SK-N-SH (cell line): ENCODE results near the gene EIF1. TPM values are rescaled to one million over a fixed set of nuclear protein-coding genes. Genes with fewer than 3 reads are reported as not detected.
A peak's percentile ranks its signal among the peaks of the same experiment; 100 is the strongest.

Source experiments
- CTCF ChIA-PET: fragments of 300-600, 350-600 bp; formaldehyde crosslinking; extraction: SDS; loops from one replicate; lab custom pipeline; 2021; lab: Yijun Ruan, JAX
- POLR2A ChIA-PET: fragments of 350-600 bp; sonication (Branson Sonifier 250); formaldehyde crosslinking; extraction: SDS; loops from one replicate; lab custom pipeline; 2020; ENCODE audit warnings: antibody characterized with exemption, inconsistent platforms; lab: Yijun Ruan, JAX
- DNase-seq: peaks from one replicate; pipeline ENCODE4 v3.0.0; 2012
- H2AFZ ChIP-seq: fragments of 200-600 bp; sonication (generic); 2 replicates; pipeline ENCODE4 v1.8.1; 2016; ENCODE audit warnings: antibody characterized with exemption, mild to moderate bottlenecking, low read depth
- H3F3A ChIP-seq: fragments of 200-600 bp; sonication (generic); replicated peaks from 2 replicates; pipeline ENCODE3; 2016; ENCODE audit warnings: antibody characterized with exemption, mild to moderate bottlenecking; ENCODE audit not compliant: insufficient read depth
- H3K27ac ChIP-seq, 2 experiments: fragments of 200-500 bp in 1 of 2; fragments of 200-600 bp in 1 of 2; sonication (Bioruptor generic) in 1 of 2; sonication (generic), shearing (Covaris generic) in 1 of 2; 2 replicates each; pipeline versions ENCODE4 v1.5.1 to v1.6.1; 2014 to 2016; ENCODE audit warnings: low read depth in 2 of 2, inconsistent platforms in 1 of 2, low read length in 1 of 2, mild to moderate bottlenecking in 1 of 2, mixed read lengths in 1 of 2
- H3K27me3 ChIP-seq: fragments of 200-600 bp; sonication (generic), shearing (Covaris generic); 2 replicates; pipeline ENCODE4 v1.6.1; 2016; ENCODE audit warnings: mixed run types; ENCODE audit not compliant: insufficient read depth
- H3K36me3 ChIP-seq, 2 experiments: fragments of 200-500 bp in 1 of 2; fragments of 200-600 bp in 1 of 2; sonication (Bioruptor generic) in 1 of 2; sonication (generic) in 1 of 2; replicated peaks in 1 of 2; 2 replicates each; pipeline versions ENCODE3 to v1.5.1; 2014 to 2016; ENCODE audit warnings: low read length in 1 of 2, mild to moderate bottlenecking in 1 of 2; ENCODE audit not compliant: insufficient read depth in 2 of 2, control insufficient read depth in 1 of 2
- H3K4me1 ChIP-seq, 2 experiments: fragments of 200-500 bp in 1 of 2; fragments of 200-600 bp in 1 of 2; sonication (Bioruptor generic) in 1 of 2; sonication (generic), shearing (Covaris generic) in 1 of 2; 2 replicates each; pipeline versions ENCODE4 v1.5.1 to v1.6.1; 2014 to 2016; ENCODE audit warnings: low read depth in 1 of 2, low read length in 1 of 2, mixed run types in 1 of 2; ENCODE audit not compliant: insufficient read depth in 2 of 2, control insufficient read depth in 1 of 2
- H3K4me2 ChIP-seq: fragments of 200-600 bp; sonication (generic), shearing (Covaris generic); 2 replicates; pipeline ENCODE4 v1.6.1; 2017; ENCODE audit warnings: mixed run types
- H3K4me3 ChIP-seq, 2 experiments: fragments of 200-500 bp in 1 of 2; fragments of 200-600 bp in 1 of 2; sonication (Bioruptor generic) in 1 of 2; sonication (generic), shearing (Covaris generic) in 1 of 2; 2 replicates each; pipeline versions ENCODE4 v1.5.1 to v1.8.1; 2014 to 2016; ENCODE audit warnings: low read depth in 2 of 2, inconsistent platforms in 1 of 2, low read length in 1 of 2, mild to moderate bottlenecking in 1 of 2, mixed read lengths in 1 of 2, moderate library complexity in 1 of 2
- H3K79me2 ChIP-seq: fragments of 200-600 bp; sonication (generic); 2 replicates; pipeline ENCODE4 v1.8.1; 2017; ENCODE audit warnings: mild to moderate bottlenecking; ENCODE audit not compliant: insufficient read depth
- H3K9ac ChIP-seq: fragments of 200-600 bp; sonication (generic); 2 replicates; pipeline ENCODE4 v1.6.1; 2017; ENCODE audit warnings: mixed run types
- H3K9me2 ChIP-seq: fragments of 200-600 bp; sonication (generic); 2 replicates; pipeline ENCODE4 v1.6.1; 2017; ENCODE audit warnings: mixed run types
- H3K9me3 ChIP-seq: fragments of 200-600 bp; sonication (generic); 2 replicates; pipeline ENCODE4 v1.6.1; 2017; ENCODE audit warnings: mixed run types, mild to moderate bottlenecking, moderate library complexity
- H4K20me1 ChIP-seq: fragments of 200-600 bp; sonication (generic); 2 replicates; pipeline ENCODE4 v1.6.1; 2017; ENCODE audit warnings: mild to moderate bottlenecking, mixed run types; ENCODE audit not compliant: insufficient read depth
- CHD2 ChIP-seq: fragments of 150-350 bp; IDR thresholded peaks from 2 replicates; pipeline ENCODE4 v1.6.1; 2018; ENCODE audit warnings: low read length; ENCODE audit not compliant: partially characterized antibody
- CTCF ChIP-seq: fragments of 200-600 bp; sonication (generic); IDR thresholded peaks from 2 replicates; pipeline ENCODE4 v1.6.1; 2017; ENCODE audit warnings: antibody characterized with exemption, mild to moderate bottlenecking, moderate library complexity
- EP300 ChIP-seq, 2 experiments: IDR thresholded peaks; 2 replicates each; pipeline versions ENCODE4 v1.4.0 to v1.6.1; 2012; ENCODE audit warnings: borderline replicate concordance in 1 of 2, low read depth in 1 of 2, low read length in 1 of 2
- FOXJ3 ChIP-seq: sonication (generic); formaldehyde crosslinking; IDR thresholded peaks from 2 replicates; pipeline ENCODE4 v1.5.1; 2020; ENCODE audit warnings: mild to moderate bottlenecking, missing genetic modification reagents
- GABPA ChIP-seq: IDR thresholded peaks from 2 replicates; pipeline ENCODE4 v1.4.0; 2012; ENCODE audit warnings: low read depth, mild to moderate bottlenecking
- MAX ChIP-seq: IDR thresholded peaks from 2 replicates; pipeline ENCODE4 v1.4.0; 2012; ENCODE audit warnings: low read depth
- MEF2A ChIP-seq: IDR thresholded peaks from 2 replicates; pipeline ENCODE4 v1.4.0; 2012; ENCODE audit warnings: low read depth, borderline replicate concordance
- MXI1 ChIP-seq: IDR thresholded peaks from 2 replicates; pipeline ENCODE4 v1.6.1; 2012; ENCODE audit warnings: mild to moderate bottlenecking, low read depth, low read length, improper control_type of control experiment
- NFIC ChIP-seq: IDR thresholded peaks from 2 replicates; pipeline ENCODE4 v1.4.0; 2012; ENCODE audit warnings: borderline replicate concordance
- NRF1 ChIP-seq: IDR thresholded peaks from 2 replicates; pipeline ENCODE4 v1.6.1; 2012; ENCODE audit warnings: low read depth, mild to moderate bottlenecking, low read length
- POLR2AphosphoS5 ChIP-seq: IDR thresholded peaks from 2 replicates; pipeline ENCODE4 v1.6.1; 2012; ENCODE audit warnings: low read depth, low read length
- RFX5 ChIP-seq: IDR thresholded peaks from 2 replicates; pipeline ENCODE4 v1.6.1; 2012; ENCODE audit warnings: mild to moderate bottlenecking, improper control_type of control experiment, low read length
- SMC3 ChIP-seq: IDR thresholded peaks from 2 replicates; pipeline ENCODE4 v1.6.1; 2012; ENCODE audit warnings: low read depth, low read length, improper control_type of control experiment
- TCF12 ChIP-seq: IDR thresholded peaks from 2 replicates; pipeline ENCODE4 v1.4.0; 2012
- USF1 ChIP-seq: IDR thresholded peaks from 2 replicates; pipeline ENCODE4 v1.4.0; 2012; ENCODE audit warnings: low read depth, borderline replicate concordance
- USF2 ChIP-seq: fragments of 150-350 bp; IDR thresholded peaks from 2 replicates; pipeline ENCODE4 v1.6.1; 2017; ENCODE audit warnings: antibody characterized with exemption, low read length, low read depth, borderline replicate concordance
- WGBS: methylation state at CpG from one replicate; pipeline ENCODE4 v1.1.6; 2017; ENCODE audit warnings: low lambda C conversion rate; 5-methylcytosine and 5-hydroxymethylcytosine counted together
- polyA plus RNA-seq, 3 experiments: library from polyadenylated mRNA; depleted of rRNA; stranded (reverse); fragments of >200 nt; gene quantifications; 2 replicates each; pipeline ENCODE4 v1.2.3, GENCODE V29; 2012

Gene EIF1
- polyA plus RNA-seq, 1 of the 3 experiments (the other 2 are of a cell fraction) = 300 TPM

- peak; percentile 43 for DNase-seq
- no peaks in the 10 kb centered on the region for H3K9me3 ChIP-seq
- no peaks in the 10 kb centered on the region for H3K27me3 ChIP-seq
- TF ChIP-seq MXI1 = peak; percentile 93
- no peak; a peak in 1 of 4 replicates for TF ChIP-seq EP300 (IDR thresholded peaks at IDR 0.05; ENCODE audit: borderline replicate concordance in 1 of 2, low read depth in 1 of 2, low read length in 1 of 2)
- TF ChIP-seq POLR2AphosphoS5 = peak; percentile 7
- TF ChIP-seq CTCF = peak; percentile 85
- TF ChIP-seq GABPA = no peak
- peak; percentile 72 for TF ChIP-seq USF1
- TF ChIP-seq MAX = peak; percentile 90
- 0 out of 2 replicates have a peak, but pooled peaks have one; percentile 20 for TF ChIP-seq TCF12
- H2AFZ ChIP-seq = no peak overlapping the region
- ChIA-PET POLR2A (interaction anchor here (0.5 to 1.9 kb wide), 21 partner anchors 9 to 1339 kb away, joined by 3 to 11 read pairs (median 4); partner anchors contain the start of genes FKBP10, HAP1 and P3H4), CTCF (interaction anchor here (0.6 to 18.0 kb wide), 22 partner anchors 10 to 1138 kb away, joined by 3 to 235 read pairs (median 4); partner anchors contain the start of genes HAP1 and P3H4)
- H3K27ac ChIP-seq = peak overlapping the region; percentile 90 to 100
- H3K36me3 ChIP-seq = peaks cover 38 to 53% of the 10 kb centered on the region in 2 experiments
- peaks cover 42% of the 10 kb centered on the region for H4K20me1 ChIP-seq
- peaks cover 13 to 15% of the 10 kb centered on the region in 2 experiments for H3K4me1 ChIP-seq
- H3K9me2 ChIP-seq = no peaks in the 10 kb centered on the region
- under 1% methylated on average over 25 of the region's 27 CpGs for WGBS
- H3F3A ChIP-seq = peaks cover 58% of the 10 kb centered on the region
- H3K4me2 ChIP-seq = peak overlapping the region; percentile 80
- peak overlapping the region; percentile 100 for H3K9ac ChIP-seq
- peaks cover 27% of the 10 kb centered on the region for H3K79me2 ChIP-seq
- H3K4me3 ChIP-seq = peak overlapping the region; percentile 75 to 92
Observed at GRCh38 chr17:41689497-41690299, 1.0 kb downstream of the EIF1 start.

- ChIA-PET CTCF (interaction anchor here (0.6 to 18.0 kb wide), 14 partner anchors 12 to 146 kb away, joined by 3 to 235 read pairs (median 6); partner anchors contain the start of genes HAP1 and P3H4), POLR2A (interaction anchor here (1.0 to 1.7 kb wide), 4 partner anchors 16 to 77 kb away, joined by 3 to 6 read pairs (median 4); no protein-coding TSS in a partner anchor)
- Histone ChIP-seq H4K20me1 (peaks cover 42% of the 10 kb centered on the region), H3K9me3 (no peaks in the 10 kb centered on the region), H3K4me3 (peak overlapping the region; percentile 75 to 92), H3K4me1 (peaks cover 13 to 15% of the 10 kb centered on the region in 2 experiments), H3K9ac (peak overlapping the region; percentile 100), H3F3A (peaks cover 66% of the 10 kb centered on the region), H3K27me3 (no peaks in the 10 kb centered on the region), H3K9me2 (no peaks in the 10 kb centered on the region), H2AFZ (no peak overlapping the region), H3K27ac (peak overlapping the region; percentile 5 to 100; a peak in 3 of 4 replicates), H3K79me2 (peaks cover 27% of the 10 kb centered on the region), H3K4me2 (peak overlapping the region; percentile 80), H3K36me3 (peaks cover 38 to 53% of the 10 kb centered on the region in 2 experiments)
- WGBS = 80% methylated on average over 2 of the region's 2 CpGs
- DNase-seq = no peak
- no peak for TF ChIP-seq NFIC
- TF ChIP-seq MEF2A = no peak
- no peak for TF ChIP-seq EP300 (IDR thresholded peaks at IDR 0.05; ENCODE audit: borderline replicate concordance in 1 of 2, low read depth in 1 of 2, low read length in 1 of 2)
- TF ChIP-seq CTCF = no peak
- no peak for TF ChIP-seq CHD2
- TF ChIP-seq MXI1 = no peak
- no peak for TF ChIP-seq GABPA
- no peak for TF ChIP-seq FOXJ3 (CRISPR knock-in tag)
- TF ChIP-seq NRF1 = no peak
- no peak for TF ChIP-seq USF2
- no peak for TF ChIP-seq RFX5
- TF ChIP-seq POLR2AphosphoS5 = no peak
- no peak for TF ChIP-seq TCF12
- TF ChIP-seq SMC3 = no peak
Observed at GRCh38 chr17:41690497-41690896, 1.8 kb downstream of the EIF1 start.
